ENCODE results near the gene EIF3M. TPM values are rescaled to one million over a fixed set of nuclear protein-coding genes. Genes with fewer than 3 reads are reported as not detected.
A peak's percentile ranks its signal among the peaks of the same experiment; 100 is the strongest.

EIF3M gene
- polyA plus RNA-seq, 3 donors: 248 to 316 (median 315) TPM

DNA sequence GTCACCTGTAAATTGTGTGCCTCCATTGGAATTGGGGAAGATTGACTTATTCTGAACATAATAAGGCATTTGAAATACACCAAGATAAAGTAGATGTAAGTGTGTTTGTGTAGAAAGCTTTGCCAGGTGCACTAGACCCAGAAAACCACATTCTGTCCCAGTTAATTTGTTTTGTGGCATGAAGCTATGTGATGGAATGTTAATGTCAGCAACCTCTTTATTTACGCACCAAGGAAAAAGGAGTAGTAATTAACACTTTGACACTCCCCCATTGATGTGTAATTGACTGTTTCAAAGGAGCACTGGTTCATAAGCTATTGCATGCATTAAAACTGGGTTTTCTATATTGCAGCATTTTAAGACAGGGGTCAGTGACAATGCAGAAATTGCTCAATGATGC is 14.3 kb downstream of the EIF3M start:
- no peak for DNase-seq
- Histone ChIP-seq H4K20me1 (ENCODE audit: insufficient read depth, low read length) (peaks cover 52% of the 10 kb centered on the region), H3K36me3 (replicated peaks in 1 of 2; ENCODE audit: control insufficient read depth in 1 of 2, insufficient read depth in 2 of 2, low read length in 2 of 2) (peaks cover 69 to 96% of the 10 kb centered on the region in 2 donors), H3K4me3 (replicated peaks in 1 of 3; ENCODE audit: low read depth in 2 of 3, low read length in 3 of 3) (no peak overlapping the region), H3K79me2 (ENCODE audit: insufficient read depth, low read length) (peaks cover 21% of the 10 kb centered on the region), H3K4me1 (ENCODE audit: control insufficient read depth in 1 of 2, insufficient read depth in 2 of 2, low read length in 2 of 2) (peaks cover 17 to 32% of the 10 kb centered on the region in 2 donors), H3K27me3 (ENCODE audit: control insufficient read depth in 2 of 2, insufficient read depth in 2 of 2, low read length in 2 of 2) (no peaks in the 10 kb centered on the region), H3K4me2 (replicated peaks; ENCODE audit: extremely low read depth, low read length, poor library complexity, severe bottlenecking) (no peak overlapping the region), H3K9me3 (replicated peaks in 1 of 2; ENCODE audit: control insufficient read depth in 1 of 2, insufficient read depth in 1 of 2, low read length in 2 of 2) (no peaks in the 10 kb centered on the region), H3K27ac (ENCODE audit: low read depth in 1 of 2, low read length in 2 of 2) (peak overlapping the region in 1 of 2 donors; percentile 38), H3K9ac (ENCODE audit: insufficient read depth, low read length, poor library complexity, severe bottlenecking) (no peak overlapping the region), H2AFZ (ENCODE audit: insufficient read depth, low read depth, low read length, poor library complexity, severe bottlenecking) (no peak overlapping the region)
- TF ChIP-seq, protein P1, sequence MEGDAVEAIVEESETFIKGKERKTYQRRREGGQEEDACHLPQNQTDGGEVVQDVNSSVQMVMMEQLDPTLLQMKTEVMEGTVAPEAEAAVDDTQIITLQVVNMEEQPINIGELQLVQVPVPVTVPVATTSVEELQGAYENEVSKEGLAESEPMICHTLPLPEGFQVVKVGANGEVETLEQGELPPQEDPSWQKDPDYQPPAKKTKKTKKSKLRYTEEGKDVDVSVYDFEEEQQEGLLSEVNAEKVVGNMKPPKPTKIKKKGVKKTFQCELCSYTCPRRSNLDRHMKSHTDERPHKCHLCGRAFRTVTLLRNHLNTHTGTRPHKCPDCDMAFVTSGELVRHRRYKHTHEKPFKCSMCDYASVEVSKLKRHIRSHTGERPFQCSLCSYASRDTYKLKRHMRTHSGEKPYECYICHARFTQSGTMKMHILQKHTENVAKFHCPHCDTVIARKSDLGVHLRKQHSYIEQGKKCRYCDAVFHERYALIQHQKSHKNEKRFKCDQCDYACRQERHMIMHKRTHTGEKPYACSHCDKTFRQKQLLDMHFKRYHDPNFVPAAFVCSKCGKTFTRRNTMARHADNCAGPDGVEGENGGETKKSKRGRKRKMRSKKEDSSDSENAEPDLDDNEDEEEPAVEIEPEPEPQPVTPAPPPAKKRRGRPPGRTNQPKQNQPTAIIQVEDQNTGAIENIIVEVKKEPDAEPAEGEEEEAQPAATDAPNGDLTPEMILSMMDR (IDR thresholded peaks at IDR 0.05): no peak
- Mint-ChIP-seq H3K9me3 (no peaks in the 10 kb centered on the region), H3K27me3 (ENCODE audit: low read depth in 3 of 3) (peaks cover 0 to 2% (median 0%) of the 10 kb centered on the region in 3 donors), H3K4me1 (peaks cover 30% of the 10 kb centered on the region), H3K36me3 (peaks cover 62 to 66% of the 10 kb centered on the region in 2 donors), H3K27ac (no peak overlapping the region), H3K4me3 (no peak overlapping the region)
- no CpG with 5 or more reads among the region's 1 CpG for WGBS (ENCODE audit: insufficient coverage)
- intact Hi-C loops (cut with micrococcal nuclease): no loop called here

DNA sequence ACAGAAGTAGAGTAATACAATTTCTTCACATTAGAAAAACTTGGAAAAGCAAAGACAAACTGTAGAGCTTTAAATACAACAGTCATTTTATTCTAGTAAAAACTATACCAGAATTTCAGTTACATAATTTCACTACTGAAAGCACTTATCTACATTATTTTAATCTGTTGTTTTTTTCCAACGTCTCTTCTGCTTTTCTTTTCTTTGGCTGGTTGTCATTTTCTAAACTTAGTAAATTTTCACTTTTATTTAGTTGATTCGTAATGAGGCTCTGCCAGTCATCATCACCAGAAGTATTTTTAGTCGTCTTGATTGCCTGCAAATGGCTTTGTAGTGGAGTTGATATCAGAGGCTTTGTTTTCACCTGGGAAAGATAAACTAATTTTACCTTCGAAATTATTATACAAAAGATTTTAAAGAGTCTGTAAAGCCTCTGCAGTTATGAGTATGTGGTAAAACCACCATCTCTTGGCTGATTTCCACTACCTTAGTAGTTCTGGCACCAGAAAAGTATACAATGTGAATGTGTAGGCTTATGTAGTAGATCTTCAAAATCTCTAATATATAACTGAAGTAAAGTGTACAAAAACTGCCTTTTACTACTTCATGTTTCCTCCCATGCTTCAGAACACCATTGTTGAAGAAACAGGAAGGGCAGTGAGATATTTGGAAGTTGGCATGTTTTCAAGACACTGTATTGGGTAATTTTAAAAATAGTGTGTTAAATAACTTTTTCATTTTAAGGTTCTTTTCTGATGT is 19.2 kb downstream of the EIF3M start:
- TF ChIP-seq, protein P1 (IDR thresholded peaks at IDR 0.05): no peak
- peak in 1 of 3 donors; percentile 9 for DNase-seq
- H3K4me3 Mint-ChIP-seq: no peak overlapping the region
- peaks cover 3 to 12% (median 4%) of the 10 kb centered on the region in 7 donors for H3K9me3 Mint-ChIP-seq
- peaks cover 17% of the 10 kb centered on the region for H3K4me1 Mint-ChIP-seq
- intact Hi-C loops (cut with micrococcal nuclease): no loop called here
- H3K4me3 ChIP-seq (replicated peaks in 1 of 3; ENCODE audit: low read depth in 2 of 3, low read length in 3 of 3): no peak overlapping the region
- peaks cover 48 to 57% of the 10 kb centered on the region in 2 donors for H3K36me3 Mint-ChIP-seq
- peaks cover 52 to 88% of the 10 kb centered on the region in 2 donors for H3K36me3 ChIP-seq (replicated peaks in 1 of 2; ENCODE audit: control insufficient read depth in 1 of 2, insufficient read depth in 2 of 2, low read length in 2 of 2)
- no peak overlapping the region for H2AFZ ChIP-seq (ENCODE audit: insufficient read depth, low read depth, low read length, poor library complexity, severe bottlenecking)
- H3K27ac Mint-ChIP-seq: peak overlapping the region in 6 of 7 donors; percentile 11 to 91 (median 41)
- H3K4me2 ChIP-seq (replicated peaks; ENCODE audit: extremely low read depth, low read length, poor library complexity, severe bottlenecking): no peak overlapping the region
- H3K27me3 Mint-ChIP-seq (ENCODE audit: low read depth in 3 of 3): no peaks in the 10 kb centered on the region
- H3K9ac ChIP-seq (ENCODE audit: insufficient read depth, low read length, poor library complexity, severe bottlenecking): no peak overlapping the region
- H3K79me2 ChIP-seq (ENCODE audit: insufficient read depth, low read length): peaks cover 5% of the 10 kb centered on the region
- H4K20me1 ChIP-seq (ENCODE audit: insufficient read depth, low read length): peaks cover 21% of the 10 kb centered on the region
- no peaks in the 10 kb centered on the region for H3K27me3 ChIP-seq (ENCODE audit: control insufficient read depth in 2 of 2, insufficient read depth in 2 of 2, low read length in 2 of 2)
- H3K4me1 ChIP-seq (ENCODE audit: control insufficient read depth in 1 of 2, insufficient read depth in 2 of 2, low read length in 2 of 2): peaks cover 5 to 16% of the 10 kb centered on the region in 2 donors
- H3K27ac ChIP-seq (ENCODE audit: low read depth in 1 of 2, low read length in 2 of 2): peak overlapping the region in 1 of 2 donors; percentile 64
- no CpG with 5 or more reads among the region's 4 CpGs for WGBS (ENCODE audit: insufficient coverage)
- H3K9me3 ChIP-seq (replicated peaks in 1 of 2; ENCODE audit: control insufficient read depth in 1 of 2, insufficient read depth in 1 of 2, low read length in 2 of 2): peaks cover 3 to 5% of the 10 kb centered on the region in 2 donors

Measured in CD14-positive monocyte (primary cell).